Smooth muscle cell of the coronary artery (primary cell): ENCODE results near the gene ITGA1. TPM values are rescaled to one million over a fixed set of nuclear protein-coding genes. Genes with fewer than 3 reads are reported as not detected.

Source experiments
- total RNA-seq: library from RNA; depleted of rRNA; stranded (reverse); fragments of >200 nt; gene quantifications from 2 replicates; pipeline ENCODE4 v1.2.3, GENCODE V29; 2014; ENCODE audit warnings: low replicate concordance

Gene ITGA1
- 10.2 and 48.3 TPM in 2 replicates for total RNA-seq

DNA sequence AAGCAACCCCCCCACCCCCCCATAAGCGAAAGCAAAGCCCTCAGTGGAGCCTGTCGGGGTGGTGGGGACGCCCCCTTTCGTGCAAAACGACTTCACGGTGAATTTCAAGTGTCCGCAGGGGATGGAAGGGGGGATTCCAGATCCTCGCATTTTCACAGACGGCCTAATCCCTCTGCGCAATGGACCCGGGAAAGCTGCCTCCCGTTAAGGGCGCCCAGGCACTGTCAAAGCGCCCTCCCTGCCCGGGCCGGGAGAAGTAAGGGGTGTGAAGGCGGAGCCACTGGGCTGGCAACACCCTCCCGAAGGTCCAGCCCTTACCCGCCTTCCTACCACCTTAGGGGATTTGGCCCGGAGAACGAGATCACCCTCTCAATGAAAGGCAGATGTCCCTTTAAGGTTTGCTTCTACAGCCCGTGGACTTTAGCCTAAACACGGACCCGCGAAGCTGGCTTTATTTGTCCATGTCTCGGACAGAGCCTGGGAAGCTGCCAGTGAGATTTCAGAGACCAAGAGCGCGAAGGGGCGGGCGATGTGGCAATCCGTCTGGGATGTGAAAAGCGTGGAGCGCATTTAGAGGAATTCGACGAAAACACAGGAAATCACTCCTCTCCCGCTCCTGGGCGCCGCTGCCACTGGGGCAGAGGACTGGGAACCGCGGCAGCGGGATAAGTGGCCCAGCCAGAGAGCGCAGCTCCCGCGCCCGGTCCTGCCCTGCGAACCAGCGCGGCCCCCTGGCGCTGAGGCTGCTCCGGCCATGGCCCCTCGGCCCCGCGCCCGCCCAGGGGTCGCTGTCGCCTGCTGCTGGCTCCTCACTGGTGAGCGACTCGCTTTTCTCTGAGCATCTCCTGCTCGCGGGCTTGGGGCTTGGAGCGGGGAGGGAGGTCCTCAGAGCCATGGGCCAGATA is at the start of gene ITGA1, which contains the start of gene PELO:
ITGA1 (plus strand) TSS at position 317 of the 905 bp plus-strand sequence; CDS start at position 755, 438 bp downstream.
PELO (plus strand) TSS at position 317 of the 905 bp plus-strand sequence. CDS start 12,479 bp downstream, outside the sequence.

DNA sequence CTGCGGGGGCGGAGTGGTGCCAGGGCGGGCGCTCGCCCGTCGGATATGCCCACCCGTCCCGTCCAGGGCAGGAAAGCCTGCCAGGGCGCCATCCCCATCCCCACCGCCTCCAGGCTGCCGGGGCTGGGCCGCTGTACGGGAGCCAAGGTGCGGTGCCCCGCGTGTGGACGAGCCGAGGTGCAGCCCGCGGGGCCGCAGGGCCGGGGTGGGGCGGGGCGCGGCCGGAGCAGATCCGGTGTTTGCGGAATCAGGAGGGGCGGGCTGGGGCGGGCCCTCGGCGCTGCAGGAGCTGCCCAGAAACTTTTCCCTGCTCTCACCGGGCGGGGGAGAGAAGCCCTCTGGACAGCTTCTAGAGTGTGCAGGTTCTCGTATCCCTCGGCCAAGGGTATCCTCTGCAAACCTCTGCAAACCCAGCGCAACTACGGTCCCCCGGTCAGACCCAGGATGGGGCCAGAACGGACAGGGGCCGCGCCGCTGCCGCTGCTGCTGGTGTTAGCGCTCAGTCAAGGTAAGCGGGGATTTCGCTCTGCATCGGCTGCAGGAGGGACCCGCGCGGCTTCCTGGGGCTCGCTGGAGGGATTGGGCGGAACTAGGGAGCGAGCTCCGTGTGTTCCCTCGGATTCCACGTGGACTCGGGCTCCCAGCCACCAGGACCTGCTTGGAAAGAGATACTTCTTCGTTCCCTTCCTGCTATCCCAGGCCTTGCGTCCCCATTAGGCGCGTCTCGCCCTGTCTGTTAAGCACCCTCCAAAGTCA is 201.5 kb downstream of the ITGA1 start, which contains the start of gene ITGA2:
ITGA2 (plus strand) TSS at position 328 of the 756 bp plus-strand sequence; CDS start at position 445, 117 bp downstream.

Other genes with a start within 250 kb of the ITGA1 start
- gene PELO, start within 50 bp of the ITGA1 start, total RNA-seq: 39.8 and 59.2 TPM in 2 replicates
- 8.2 and 63.8 TPM in 2 replicates for gene ITGA2, start 201.4 kb downstream of the ITGA1 start, total RNA-seq